ENCODE measurements around the gene MAGI1.

DNA sequence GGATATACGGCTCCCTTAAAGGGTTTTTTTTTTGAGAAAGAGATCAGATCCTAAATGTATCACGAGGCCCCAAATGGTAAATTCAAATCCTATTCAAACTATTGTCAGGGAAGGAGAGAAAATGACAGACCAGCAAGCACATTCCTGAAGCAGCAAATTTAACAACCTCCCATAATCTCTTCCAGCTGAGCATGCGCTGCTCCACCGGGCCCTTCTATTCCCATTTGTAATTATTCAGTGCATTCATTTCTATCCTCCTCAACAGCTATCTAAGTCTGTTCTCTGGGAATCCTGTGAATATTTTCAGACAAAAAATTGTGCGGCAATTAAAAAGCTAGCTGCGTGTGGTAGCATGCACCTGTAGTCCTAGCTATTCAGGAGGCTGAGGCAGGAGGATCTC is 43.2 kb downstream of the MAGI1 start:
- TF ChIP-seq CTCF (IDR thresholded peaks at IDR 0.05) = no peak
- no peak for TF ChIP-seq POLR2A (IDR thresholded peaks at IDR 0.05)
- TF ChIP-seq POLR2AphosphoS5 (IDR thresholded peaks at IDR 0.05; ENCODE audit: insufficient read depth in 1 of 2, low read depth in 1 of 2) = no peak

Data from vagina (tissue), 2 donors.